ENCODE data around the gene PHF1. TPM values are rescaled to one million over a fixed set of nuclear protein-coding genes. Genes with fewer than 3 reads are reported as not detected.

PHF1 gene
- total RNA-seq, 2 donors from 2014 or later = 448 to 472 TPM

- Mint-ChIP-seq H3K4me3 (no peak overlapping the region), H3K27me3 (no peaks in the 10 kb centered on the region), H3K36me3 (ENCODE audit: low read depth) (peaks cover 15% of the 10 kb centered on the region), H3K4me1 (peaks cover 23% of the 10 kb centered on the region), H3K27ac (peak overlapping the region; percentile 74)
- ATAC-seq (no peak), DNase-seq (no peak)
- H3K9me3 ChIP-seq (ENCODE audit: control insufficient read depth, low read length, poor library complexity, severe bottlenecking) = no peaks in the 10 kb centered on the region
Measured at GRCh38 chr6:33438978-33439594, 28.3 kb downstream of the PHF1 start.

- Mint-ChIP-seq H3K4me3 (peak overlapping the region; percentile 50), H3K36me3 (ENCODE audit: low read depth) (peaks cover 14% of the 10 kb centered on the region), H3K27ac (peak overlapping the region; percentile 74), H3K27me3 (no peaks in the 10 kb centered on the region), H3K4me1 (peaks cover 21% of the 10 kb centered on the region)
- ATAC-seq (no peak), DNase-seq (no peak)
- H3K9me3 ChIP-seq (ENCODE audit: control insufficient read depth, low read length, poor library complexity, severe bottlenecking) = no peaks in the 10 kb centered on the region
Measured at GRCh38 chr6:33439956-33440648, 29.3 kb downstream of the PHF1 start.

GRCh38 chr6:33440649-33441309 is 30.0 kb downstream of the PHF1 start:
- H3K4me1 Mint-ChIP-seq = peaks cover 20% of the 10 kb centered on the region
- no peak for DNase-seq
- no peak for ATAC-seq
- H3K36me3 Mint-ChIP-seq (ENCODE audit: low read depth) = peaks cover 14% of the 10 kb centered on the region
- no peak overlapping the region for H3K27ac Mint-ChIP-seq
- no peaks in the 10 kb centered on the region for H3K9me3 ChIP-seq (ENCODE audit: control insufficient read depth, low read length, poor library complexity, severe bottlenecking)
- no peak overlapping the region for H3K4me3 Mint-ChIP-seq
- no peaks in the 10 kb centered on the region for H3K27me3 Mint-ChIP-seq

GRCh38 chr6:33441457-33441856 is 30.6 kb downstream of the PHF1 start:
- no peaks in the 10 kb centered on the region for H3K27me3 Mint-ChIP-seq

GRCh38 chr6:33442283-33442682 is 31.5 kb downstream of the PHF1 start:
- Mint-ChIP-seq H3K4me1 (peaks cover 20% of the 10 kb centered on the region), H3K36me3 (ENCODE audit: low read depth) (peaks cover 13% of the 10 kb centered on the region), H3K27ac (peak overlapping the region; percentile 34), H3K4me3 (peak overlapping the region; percentile 64), H3K27me3 (no peaks in the 10 kb centered on the region)
- ATAC-seq (no peak), DNase-seq (no peak)
- H3K9me3 ChIP-seq (ENCODE audit: control insufficient read depth, low read length, poor library complexity, severe bottlenecking) = no peaks in the 10 kb centered on the region

More at GRCh38 chr6:33441457-33441856, 30.6 kb downstream of the PHF1 start:
- ATAC-seq = no peak
- Mint-ChIP-seq H3K36me3 (ENCODE audit: low read depth) (peaks cover 14% of the 10 kb centered on the region), H3K4me3 (no peak overlapping the region), H3K4me1 (peaks cover 20% of the 10 kb centered on the region), H3K27ac (peak overlapping the region; percentile 34)
- no peaks in the 10 kb centered on the region for H3K9me3 ChIP-seq (ENCODE audit: control insufficient read depth, low read length, poor library complexity, severe bottlenecking)
- DNase-seq = no peak

- Mint-ChIP-seq H3K36me3 (ENCODE audit: low read depth) (peaks cover 12% of the 10 kb centered on the region), H3K4me1 (peaks cover 24% of the 10 kb centered on the region), H3K27me3 (no peaks in the 10 kb centered on the region), H3K27ac (no peak overlapping the region), H3K4me3 (no peak overlapping the region)
- DNase-seq (no peak), ATAC-seq (no peak)
- H3K9me3 ChIP-seq (ENCODE audit: control insufficient read depth, low read length, poor library complexity, severe bottlenecking) = no peaks in the 10 kb centered on the region
Measured at GRCh38 chr6:33443025-33443424, 32.2 kb downstream of the PHF1 start.

GRCh38 chr6:33443619-33444504 is 33.0 kb downstream of the PHF1 start:
- Mint-ChIP-seq H3K27me3 (no peaks in the 10 kb centered on the region), H3K4me1 (peaks cover 28% of the 10 kb centered on the region), H3K36me3 (ENCODE audit: low read depth) (peaks cover 12% of the 10 kb centered on the region), H3K27ac (peak overlapping the region; percentile 71), H3K4me3 (no peak overlapping the region)
- no peaks in the 10 kb centered on the region for H3K9me3 ChIP-seq (ENCODE audit: control insufficient read depth, low read length, poor library complexity, severe bottlenecking)
- no peak for ATAC-seq
- DNase-seq = no peak

- Mint-ChIP-seq H3K36me3 (ENCODE audit: low read depth) (peaks cover 7% of the 10 kb centered on the region), H3K4me3 (no peak overlapping the region), H3K4me1 (peaks cover 20% of the 10 kb centered on the region), H3K27ac (peak overlapping the region; percentile 71), H3K27me3 (no peaks in the 10 kb centered on the region)
- no peaks in the 10 kb centered on the region for H3K9me3 ChIP-seq (ENCODE audit: control insufficient read depth, low read length, poor library complexity, severe bottlenecking)
- ATAC-seq (peak; percentile 10), DNase-seq (no peak)
Measured at GRCh38 chr6:33445119-33445603, 34.3 kb downstream of the PHF1 start.

- Mint-ChIP-seq H3K27ac (peak overlapping the region; percentile 87), H3K36me3 (ENCODE audit: low read depth) (peaks cover 6% of the 10 kb centered on the region), H3K4me1 (peaks cover 20% of the 10 kb centered on the region), H3K4me3 (no peak overlapping the region), H3K27me3 (no peaks in the 10 kb centered on the region)
- no peaks in the 10 kb centered on the region for H3K9me3 ChIP-seq (ENCODE audit: control insufficient read depth, low read length, poor library complexity, severe bottlenecking)
- DNase-seq (no peak), ATAC-seq (no peak)
Measured at GRCh38 chr6:33446356-33446755, 35.5 kb downstream of the PHF1 start.

- Mint-ChIP-seq H3K27ac (peak overlapping the region; percentile 87), H3K4me1 (peaks cover 33% of the 10 kb centered on the region), H3K4me3 (no peak overlapping the region), H3K27me3 (no peaks in the 10 kb centered on the region), H3K36me3 (ENCODE audit: low read depth) (peaks cover 2% of the 10 kb centered on the region)
- no peak for ATAC-seq
- no peaks in the 10 kb centered on the region for H3K9me3 ChIP-seq (ENCODE audit: control insufficient read depth, low read length, poor library complexity, severe bottlenecking)
- DNase-seq = no peak
Measured at GRCh38 chr6:33450434-33450833, 39.6 kb downstream of the PHF1 start.

GRCh38 chr6:33451606-33452005 is 40.8 kb downstream of the PHF1 start:
- H3K9me3 ChIP-seq (ENCODE audit: control insufficient read depth, low read length, poor library complexity, severe bottlenecking) = no peaks in the 10 kb centered on the region
- DNase-seq (no peak), ATAC-seq (no peak)
- H3K27ac Mint-ChIP-seq = peak overlapping the region; percentile 93
- peaks cover 39% of the 10 kb centered on the region for H3K4me1 Mint-ChIP-seq
- peaks cover 2% of the 10 kb centered on the region for H3K36me3 Mint-ChIP-seq (ENCODE audit: low read depth)
- H3K4me3 Mint-ChIP-seq = no peak overlapping the region
- no peaks in the 10 kb centered on the region for H3K27me3 Mint-ChIP-seq

GRCh38 chr6:33452496-33452895 is 41.7 kb downstream of the PHF1 start:
- no peak for DNase-seq
- Mint-ChIP-seq H3K4me3 (no peak overlapping the region), H3K27ac (peak overlapping the region; percentile 93), H3K4me1 (peaks cover 39% of the 10 kb centered on the region), H3K36me3 (ENCODE audit: low read depth) (no peaks in the 10 kb centered on the region), H3K27me3 (no peaks in the 10 kb centered on the region)
- no peak for ATAC-seq
- H3K9me3 ChIP-seq (ENCODE audit: control insufficient read depth, low read length, poor library complexity, severe bottlenecking) = no peaks in the 10 kb centered on the region

Measured in T-helper 17 cell (primary cell).